SHP77 (cell line): ENCODE measurements around the gene ICOS.
"Not testable (repeated sequence)": the region's sequence is repeated elsewhere in the genome, so short reads cannot be mapped to it uniquely, and the experiment has no call there.

ENCODE experiments used
- DNase-seq, 2 experiments: peaks; one replicate each; lab custom pipeline; 2025; lab: John Stamatoyannopoulos, UW

ICOS gene

DNA sequence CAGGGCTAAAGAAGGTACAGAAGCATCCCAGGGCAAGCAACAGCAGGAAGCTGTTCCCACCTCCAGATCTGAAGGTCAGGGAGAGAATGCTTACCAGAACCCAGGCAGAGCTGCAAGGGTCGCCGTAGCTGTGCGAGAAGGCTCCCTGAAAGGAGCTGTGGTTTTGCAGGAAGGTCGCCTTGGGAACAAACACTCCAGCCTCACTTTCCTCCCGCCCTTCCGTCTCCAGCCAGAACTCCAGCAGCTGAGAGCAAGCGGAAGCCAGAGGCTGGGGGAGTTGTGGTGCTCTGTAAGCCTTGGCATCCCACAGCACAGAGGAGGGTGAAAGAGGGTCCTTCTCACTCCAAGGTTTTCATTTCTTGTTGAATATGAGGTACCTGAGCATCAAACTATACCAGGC, 18.3 kb upstream of the ICOS start:
- no peak for DNase-seq

DNA sequence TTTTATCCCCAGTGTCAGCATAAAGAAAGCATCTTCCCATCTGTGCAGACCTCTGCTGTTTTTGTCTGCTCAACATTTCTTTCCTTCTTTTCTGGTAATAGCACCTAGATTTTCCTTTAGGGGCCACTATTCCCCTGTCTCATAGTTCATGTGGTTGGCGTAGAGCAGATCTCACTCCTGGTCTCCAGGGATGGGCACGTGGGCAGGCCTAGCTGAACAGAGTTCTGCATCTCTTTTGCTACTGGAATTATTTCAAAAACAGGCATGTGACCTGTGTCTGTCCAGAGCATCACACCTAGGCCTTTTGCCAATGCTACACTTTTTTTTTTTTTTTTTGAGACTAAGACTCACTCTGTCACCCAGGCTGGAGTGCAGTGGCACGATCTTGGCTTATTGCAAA, 17.7 kb upstream of the ICOS start:
- DNase-seq = no peak

DNA sequence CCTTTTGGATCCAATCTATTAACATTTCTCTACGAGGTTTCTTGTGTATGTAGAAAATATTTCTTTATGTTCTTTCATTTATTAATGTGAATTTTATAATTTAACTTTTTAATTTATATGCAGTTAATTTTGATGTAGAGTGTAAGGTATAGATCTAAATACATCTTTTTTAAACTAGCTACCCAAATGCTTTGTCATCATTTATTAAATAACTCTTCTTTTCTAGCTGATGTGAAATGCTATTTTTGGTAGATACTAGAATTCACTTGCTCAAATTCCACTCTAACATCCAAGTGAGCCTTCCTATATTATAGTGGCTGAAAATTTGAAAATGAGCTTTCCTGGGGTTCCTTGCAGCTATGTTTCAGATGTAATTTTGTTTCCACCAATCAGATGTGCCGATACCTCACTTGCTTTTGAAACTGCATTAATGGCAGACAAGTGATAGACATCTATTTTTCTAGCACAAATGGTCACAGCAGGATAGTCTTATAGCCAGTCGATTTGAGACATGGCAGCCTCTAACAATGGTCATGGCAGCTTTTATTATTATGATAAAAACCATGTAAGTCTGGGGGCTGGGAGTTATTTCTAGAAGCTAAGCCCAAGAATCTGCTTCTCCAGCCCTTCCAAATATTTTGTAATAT, 10.9 kb upstream of the ICOS start:
- no peak for DNase-seq

DNA sequence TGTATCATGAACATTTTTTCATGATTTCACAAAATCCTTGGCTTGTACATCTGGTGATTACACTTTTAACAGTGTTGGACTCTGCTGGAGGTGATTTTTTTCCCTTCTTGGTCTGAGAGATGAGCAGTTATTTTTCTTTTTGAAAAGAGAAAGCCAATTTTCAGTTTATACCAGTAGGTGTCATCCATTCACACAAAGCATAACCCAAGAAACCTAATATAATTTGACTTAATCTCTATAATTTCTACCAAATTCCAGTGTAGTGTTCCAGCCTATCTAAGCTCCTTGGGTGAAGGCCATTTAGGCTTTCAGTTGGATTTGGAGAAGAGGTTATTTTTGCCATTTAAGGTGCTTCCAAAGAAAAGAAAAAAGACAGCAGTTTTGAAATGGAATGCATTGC, 7.7 kb upstream of the ICOS start:
- DNase-seq = no peak

DNA sequence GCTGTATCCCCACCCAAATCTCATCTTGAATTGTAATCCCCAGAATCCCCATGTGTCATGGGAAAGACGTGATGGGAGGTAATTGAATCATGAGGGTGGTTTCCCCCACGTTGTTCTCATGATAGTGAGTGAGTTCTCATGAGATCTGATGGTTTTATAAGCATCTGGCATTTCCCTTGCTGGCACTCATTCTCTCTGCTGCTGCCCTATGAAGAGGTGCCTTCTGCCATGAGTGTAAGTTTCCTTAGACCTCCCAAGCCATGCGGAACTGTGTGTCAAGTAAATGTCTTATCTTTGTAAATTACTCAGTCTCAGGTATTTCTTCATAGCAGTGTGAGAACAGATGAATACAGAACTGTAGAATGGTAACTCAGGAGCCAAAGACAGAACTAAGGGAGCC, 5.3 kb upstream of the ICOS start:
- DNase-seq = not testable (repeated sequence)

DNA sequence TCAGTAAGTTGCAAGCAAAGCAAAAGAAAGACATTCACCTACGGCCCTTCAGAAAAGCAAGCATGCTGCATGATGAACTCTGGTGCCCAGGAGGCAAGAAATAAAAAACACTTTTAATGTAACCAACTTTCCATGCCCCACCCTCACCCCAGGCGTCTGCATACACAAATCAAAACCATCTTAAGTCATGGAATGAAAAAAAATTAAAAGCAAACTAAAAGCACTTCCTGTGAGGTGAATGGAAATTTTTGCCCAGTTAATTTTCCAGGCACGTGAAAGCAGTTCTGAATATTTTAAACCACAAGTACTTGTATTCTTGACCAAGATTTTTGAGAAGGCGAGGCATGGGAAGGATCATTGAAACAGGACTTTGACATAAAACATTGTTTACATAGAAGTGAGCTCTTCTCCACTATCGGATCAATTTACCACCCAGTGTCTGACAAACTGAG, 2.5 kb upstream of the ICOS start:
- no peak for DNase-seq

DNA sequence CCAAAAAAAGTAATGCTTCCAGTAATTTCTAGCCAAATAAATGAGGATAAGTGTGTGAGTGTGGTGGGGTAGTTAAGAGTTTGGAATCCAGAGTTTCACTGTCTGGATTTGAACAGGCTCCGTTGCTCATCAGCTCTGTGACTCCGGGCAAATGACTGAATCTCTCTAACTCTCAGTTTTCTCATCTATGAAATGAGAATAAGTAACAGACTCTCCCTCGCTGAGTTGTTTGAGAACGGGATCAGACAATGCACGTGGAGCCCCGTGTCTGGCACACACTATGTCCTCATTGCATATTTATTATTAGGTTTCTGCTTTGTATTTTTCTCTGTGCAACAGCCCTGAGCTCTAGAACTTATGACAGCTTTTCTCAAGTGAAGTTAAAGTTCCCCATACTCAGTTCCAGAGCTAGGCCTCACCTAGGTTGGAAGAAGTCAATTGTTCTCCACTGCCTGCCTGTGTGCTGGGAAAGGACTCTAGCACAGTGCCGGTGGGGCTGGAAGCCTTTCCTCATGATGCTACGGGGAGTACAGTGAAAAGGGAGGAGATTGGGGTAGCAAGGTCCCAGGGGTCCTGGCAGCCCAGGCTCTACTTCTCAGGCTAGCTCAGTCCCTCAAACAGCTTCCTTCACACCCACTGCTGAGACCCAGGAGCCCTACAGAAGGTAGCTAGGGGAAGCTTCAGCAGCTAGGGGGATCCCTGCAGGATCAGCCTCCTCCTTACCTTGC, 1.7 kb upstream of the ICOS start:
- DNase-seq = no peak

DNA sequence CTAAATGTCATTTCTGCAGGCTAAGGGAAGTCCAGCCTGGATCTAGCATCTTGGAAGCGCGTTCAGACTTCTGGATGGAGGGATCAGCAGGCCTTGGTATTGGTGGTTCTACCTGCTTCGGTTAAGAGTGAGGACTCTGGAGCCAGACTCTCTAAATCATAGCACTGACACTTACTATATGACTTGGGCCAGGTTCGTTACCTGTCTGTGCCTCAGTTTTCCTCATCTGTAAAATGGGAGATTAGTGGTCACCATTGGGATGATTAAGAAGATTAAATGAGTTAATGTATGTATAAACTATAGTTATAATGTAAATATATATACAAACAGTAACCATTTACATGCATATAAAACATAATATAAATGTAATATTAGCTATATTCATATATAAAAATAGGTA, 995 bp upstream of the ICOS start:
- no peak for DNase-seq

DNA sequence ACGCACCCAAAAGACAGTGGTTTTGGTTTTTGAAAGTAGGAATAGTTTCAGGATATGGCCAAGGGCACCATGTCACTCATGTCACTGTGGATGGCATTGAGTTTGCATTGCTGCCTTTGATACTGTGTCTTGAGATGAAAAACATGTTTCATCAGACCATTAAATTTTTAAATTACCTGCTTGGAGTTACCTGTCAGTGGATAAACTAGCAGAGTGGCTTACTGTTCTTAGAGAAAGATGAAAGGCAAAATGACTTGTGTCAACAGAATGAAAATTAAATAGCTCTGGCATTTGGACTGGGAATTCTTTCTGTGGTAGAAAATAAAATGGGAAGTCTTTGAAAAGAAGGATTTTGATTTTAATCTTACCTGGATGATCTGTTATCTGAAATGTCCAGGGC, 386 bp downstream of the ICOS start:
- DNase-seq = no peak

DNA sequence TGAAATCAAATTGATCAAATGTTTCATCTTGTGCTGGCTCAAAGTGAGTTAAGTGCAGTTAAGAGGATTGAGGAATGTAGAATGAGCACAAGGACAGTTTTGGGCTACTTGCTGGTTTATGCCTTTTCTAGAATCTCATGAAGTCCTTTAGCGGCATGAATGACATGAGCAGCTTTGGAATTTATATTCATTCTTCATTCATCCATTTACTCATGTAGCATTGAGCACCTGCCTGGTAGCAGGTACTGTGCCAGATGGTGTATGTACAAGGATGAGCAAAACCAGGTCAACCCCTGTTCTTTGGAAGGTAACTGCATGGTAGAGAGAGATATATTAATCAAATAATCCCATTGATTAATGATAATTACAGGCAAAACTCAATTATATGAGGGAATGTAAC, 1.2 kb downstream of the ICOS start:
- DNase-seq = no peak

DNA sequence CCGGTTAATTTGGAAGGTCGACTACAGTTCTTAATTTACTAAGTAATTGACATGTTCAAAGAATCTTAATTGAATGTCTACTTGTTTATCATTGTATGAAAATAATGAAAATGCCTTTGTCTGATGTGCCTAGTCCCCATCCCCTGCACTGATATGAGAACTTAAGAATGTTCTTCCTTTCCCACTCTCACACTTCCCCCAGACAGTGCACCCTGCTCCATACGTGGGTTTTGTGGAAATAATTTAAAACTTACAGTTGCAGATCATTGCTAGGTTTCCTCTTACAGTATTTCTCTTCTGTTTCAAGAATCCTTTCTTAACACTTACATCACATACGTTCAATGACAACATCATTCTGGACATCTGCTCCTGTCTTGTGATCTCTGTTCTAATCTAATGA, 3.5 kb downstream of the ICOS start:
- no peak for DNase-seq

DNA sequence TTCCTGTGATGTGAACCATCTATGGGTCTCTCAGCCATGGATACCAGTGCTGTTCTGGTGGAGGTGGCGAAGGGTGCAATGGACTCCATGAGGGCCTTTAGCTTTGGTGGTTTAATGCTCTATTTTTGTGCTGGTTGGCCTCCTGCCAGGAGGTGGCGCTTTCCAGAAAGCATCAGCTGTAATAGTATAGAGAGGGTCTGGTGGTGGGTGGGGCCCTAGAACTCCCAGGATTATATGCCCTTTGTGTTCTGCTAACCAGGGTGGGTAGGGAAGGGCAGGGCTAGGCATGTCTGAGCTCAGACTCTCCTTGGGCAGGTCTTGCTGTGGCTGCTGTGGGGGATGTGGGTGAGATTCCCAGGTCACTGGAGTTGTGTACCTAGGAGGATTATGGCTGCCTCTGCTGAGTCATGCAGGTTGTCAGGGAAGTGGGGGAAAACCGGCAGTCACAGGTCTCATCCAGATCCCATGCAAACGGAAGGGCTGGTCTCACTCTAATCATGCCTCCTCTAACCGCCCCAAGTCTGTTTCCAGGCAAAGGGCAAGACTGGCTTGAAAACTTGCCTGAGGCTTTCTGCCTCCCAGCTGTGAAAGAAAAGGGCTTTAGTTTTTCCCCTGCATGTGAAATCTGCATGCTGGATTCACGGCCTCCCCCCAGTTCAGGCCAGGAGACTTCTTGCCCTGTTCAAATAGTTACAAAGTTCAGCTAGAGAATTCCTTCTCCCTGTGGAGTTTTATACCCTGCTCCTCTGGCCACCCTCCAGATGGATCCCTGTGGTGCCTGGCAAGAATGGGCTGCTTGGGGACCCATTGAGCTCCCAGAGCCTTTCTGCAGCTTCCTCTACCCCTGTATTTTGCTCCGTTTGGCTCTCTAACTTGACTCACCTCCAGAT, 7.2 kb downstream of the ICOS start:
- not testable (repeated sequence) for DNase-seq

DNA sequence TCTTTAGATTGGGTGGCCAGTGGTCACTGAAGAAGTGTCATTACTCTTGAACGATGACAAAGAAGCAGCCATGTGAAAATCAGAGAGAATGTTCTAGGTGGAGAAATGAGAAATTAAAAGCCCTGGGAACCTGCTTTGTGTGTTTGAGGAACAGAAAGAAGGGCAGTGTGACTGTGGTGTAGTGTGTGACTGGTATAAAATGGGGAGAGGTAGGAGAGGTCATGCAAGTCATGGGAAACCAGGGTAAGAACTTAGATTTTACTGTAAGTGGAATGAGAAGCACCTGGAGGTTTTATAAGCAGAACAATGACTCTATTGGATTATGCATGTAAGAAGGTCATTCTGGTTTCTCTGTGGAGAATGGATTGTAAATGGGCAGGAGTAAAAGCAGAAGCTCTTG, 12.2 kb downstream of the ICOS start:
- DNase-seq = no peak

DNA sequence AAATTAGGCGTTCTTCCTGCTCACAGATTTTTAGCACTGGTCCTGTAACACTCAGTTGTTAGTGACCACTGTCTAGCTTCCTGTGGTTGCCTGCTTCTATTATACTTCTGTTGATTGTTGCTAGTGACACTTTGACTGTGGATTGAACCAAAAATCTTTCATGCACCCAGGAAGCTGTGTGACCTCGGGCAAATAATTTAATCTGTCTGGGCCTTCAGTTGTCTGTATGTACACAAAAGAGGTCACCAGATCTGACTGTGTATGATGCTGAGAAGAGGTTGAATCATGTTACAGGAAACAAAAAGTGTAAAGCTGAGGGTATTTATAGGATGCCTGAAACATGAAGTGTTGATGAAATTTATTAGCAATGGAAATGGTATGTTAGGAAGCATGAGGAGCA, 12.7 kb downstream of the ICOS start:
- DNase-seq = no peak

DNA sequence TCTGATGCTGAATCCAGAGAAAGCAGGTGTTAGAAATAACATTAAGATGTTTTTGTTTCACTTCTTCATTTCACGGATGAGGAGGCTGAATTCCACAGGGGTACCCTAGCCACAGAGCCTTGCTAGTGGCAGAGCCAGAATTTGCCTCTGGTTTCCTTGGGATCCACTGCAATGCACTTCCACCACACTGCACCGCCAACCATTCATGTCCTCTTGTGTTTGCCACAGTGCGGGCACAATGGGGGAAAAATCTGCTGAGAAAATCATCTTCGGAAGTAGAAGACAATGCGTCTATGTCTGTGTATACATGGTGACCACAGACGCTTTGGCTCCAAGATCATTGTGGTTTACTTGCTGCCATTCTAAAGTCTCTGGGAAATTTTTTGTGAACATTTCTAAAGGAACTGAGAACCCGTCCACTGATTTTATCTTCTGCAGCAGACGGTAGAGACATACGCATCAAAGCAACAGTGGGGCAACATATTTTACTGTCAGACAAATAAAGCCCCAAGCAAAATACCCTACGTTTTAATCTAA, 14.9 kb downstream of the ICOS start:
- no peak for DNase-seq

DNA sequence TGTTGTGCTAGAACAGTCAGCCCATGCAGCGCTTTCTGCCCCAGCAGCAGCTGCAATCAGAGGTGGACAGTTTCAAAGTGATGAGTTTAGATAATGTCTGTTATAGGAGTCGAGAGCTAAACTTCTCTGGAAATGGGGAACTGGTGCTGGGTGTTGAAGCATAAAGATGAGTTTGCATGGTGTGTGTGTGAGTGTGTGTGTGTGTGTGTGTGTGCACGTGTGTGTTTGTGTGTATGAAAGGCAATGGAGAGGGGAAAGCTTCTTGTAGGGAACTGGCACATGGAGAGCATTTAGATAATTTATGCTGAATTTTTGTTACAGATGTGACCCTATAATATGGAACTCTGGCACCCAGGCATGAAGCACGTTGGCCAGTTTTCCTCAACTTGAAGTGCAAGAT, 22.7 kb downstream of the ICOS start:
- no peak for DNase-seq

DNA sequence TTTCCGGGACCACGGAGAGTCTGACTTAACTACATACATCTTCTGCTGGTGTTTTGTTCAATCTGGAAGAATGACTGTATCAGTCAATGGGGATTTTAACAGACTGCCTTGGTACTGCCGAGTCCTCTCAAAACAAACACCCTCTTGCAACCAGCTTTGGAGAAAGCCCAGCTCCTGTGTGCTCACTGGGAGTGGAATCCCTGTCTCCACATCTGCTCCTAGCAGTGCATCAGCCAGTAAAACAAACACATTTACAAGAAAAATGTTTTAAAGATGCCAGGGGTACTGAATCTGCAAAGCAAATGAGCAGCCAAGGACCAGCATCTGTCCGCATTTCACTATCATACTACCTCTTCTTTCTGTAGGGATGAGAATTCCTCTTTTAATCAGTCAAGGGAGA, 23.1 kb downstream of the ICOS start:
- DNase-seq = no peak

DNA sequence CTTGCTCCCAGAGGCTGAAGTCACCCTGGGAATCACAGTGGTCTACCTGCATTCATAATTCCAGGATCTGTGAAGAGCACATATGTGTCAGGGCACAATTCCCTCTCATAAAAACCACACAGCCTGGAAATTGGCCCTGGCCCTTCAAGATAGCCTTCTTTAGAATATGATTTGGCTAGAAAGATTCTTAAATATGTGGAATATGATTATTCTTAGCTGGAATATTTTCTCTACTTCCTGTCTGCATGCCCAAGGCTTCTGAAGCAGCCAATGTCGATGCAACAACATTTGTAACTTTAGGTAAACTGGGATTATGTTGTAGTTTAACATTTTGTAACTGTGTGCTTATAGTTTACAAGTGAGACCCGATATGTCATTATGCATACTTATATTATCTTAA, 24.2 kb downstream of the ICOS start:
- no peak for DNase-seq

DNA sequence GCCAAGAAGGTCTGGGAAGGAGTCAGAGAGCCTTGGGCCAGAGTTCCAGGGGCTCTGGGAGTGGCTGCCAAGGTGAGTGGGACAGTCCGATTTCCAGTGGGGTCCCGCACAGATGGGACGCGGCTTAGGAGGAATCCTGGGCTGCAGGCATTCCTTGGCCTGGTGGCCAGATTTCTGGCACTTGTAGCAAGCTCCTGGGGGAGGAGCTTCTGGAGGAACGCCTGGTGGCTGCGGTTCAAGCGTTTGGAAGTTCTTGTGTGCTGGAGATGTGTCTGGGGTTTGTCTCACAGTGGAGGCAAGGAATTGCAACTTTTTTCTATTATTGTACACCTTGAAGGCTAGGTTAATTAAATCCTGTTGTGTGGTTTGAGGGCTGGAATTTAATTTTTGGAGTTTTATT, 28.6 kb downstream of the ICOS start:
- DNase-seq = not testable (repeated sequence)

DNA sequence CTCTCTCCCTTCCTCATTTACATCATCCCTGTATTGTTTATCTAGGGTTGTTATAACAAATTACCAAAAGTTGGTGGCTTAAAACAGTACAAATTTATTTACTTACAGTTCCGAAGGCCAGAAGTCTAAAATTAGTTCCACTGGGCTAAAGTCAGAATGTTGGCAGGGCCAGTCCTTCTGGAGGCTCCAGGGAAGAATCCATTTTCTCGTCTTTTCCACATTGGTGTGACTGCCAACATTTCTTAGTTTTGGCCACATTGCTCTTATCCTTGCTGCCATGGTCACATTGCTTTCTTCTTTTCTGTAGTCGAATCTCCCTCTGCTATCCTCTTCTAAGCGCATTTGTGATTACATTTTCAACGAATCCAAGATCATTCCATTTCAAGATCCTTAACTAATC, 34.7 kb downstream of the ICOS start:
- DNase-seq = no peak

DNA sequence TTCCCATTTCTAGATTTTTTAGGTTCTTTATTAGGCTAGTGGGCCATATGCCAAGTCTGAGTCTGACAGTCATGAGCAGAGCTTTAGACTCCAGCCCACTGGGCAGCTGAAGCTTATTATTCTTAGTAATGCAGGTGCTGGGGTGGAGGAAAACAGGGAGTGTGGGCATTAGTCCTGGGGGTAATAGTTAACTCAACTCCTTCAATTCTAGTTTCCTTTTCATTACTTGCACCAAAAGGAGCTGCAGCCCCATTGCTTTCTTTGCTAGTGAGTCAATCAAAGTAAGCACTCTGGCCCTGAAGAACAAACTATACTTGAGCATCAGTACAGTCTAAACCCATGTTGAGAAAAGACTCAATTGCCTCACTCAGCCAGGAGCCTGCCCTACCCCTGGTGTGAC, 35.5 kb downstream of the ICOS start:
- no peak for DNase-seq

DNA sequence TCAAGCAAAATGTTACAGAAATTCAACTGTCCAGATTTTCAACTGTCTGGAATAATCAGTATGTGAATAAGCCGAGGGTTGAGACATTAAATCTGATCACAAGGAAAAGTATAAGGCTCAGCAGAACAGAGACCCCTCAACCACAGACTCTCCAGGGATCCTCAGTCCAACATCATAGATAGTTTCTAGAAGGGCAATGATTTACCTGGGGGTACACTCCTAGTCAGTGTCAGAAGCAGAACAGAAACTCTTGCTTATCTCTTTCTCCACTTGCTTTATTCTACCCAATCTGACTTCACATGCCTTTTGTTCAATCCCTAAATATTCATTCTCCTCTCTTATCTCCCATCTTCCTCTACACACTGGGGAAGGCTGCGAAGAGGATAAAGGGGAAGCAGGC, 36.4 kb downstream of the ICOS start:
- DNase-seq = no peak

DNA sequence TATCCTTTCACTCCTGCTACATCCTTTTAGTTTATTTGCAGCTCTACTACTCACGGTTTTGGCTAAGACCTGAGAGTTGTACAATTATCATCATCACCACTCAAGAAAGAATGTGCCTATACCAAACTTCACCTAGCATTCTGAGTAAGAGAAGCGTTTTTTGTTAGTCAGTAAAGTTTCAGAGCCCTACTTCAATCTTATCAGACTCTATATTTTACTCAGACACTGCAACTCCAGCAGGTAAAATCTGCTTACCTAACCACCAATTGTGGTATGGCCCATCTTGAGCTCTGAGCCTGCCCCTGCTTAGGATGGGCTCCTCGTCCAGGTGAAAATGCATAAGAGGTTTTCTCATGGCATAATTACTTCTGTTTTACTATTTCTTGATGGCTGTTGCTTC, 37.1 kb downstream of the ICOS start:
- no peak for DNase-seq
